MCF 10A (cell line): ENCODE measurements around the gene SYNPO. TPM values are rescaled to one million over a fixed set of nuclear protein-coding genes. Genes with fewer than 3 reads are reported as not detected.
A peak's percentile ranks its signal among the peaks of the same experiment; 100 is the strongest.

Source experiments
- BruUV-seq: library from RNA; stranded (reverse); fragments of 400-500 nt; replicated peaks from 2 replicates; lab custom pipeline; 2021; lab: Mats Ljungman, UMichigan
- CTCF ChIA-PET: fragments of 300-600 bp; sonication (Branson Sonifier 250); formaldehyde crosslinking; extraction: SDS; loops from one replicate; lab custom pipeline; 2021; ENCODE audit warnings: antibody characterized with exemption, inconsistent platforms; lab: Yijun Ruan, JAX
- POLR2A ChIA-PET: fragments of 300-600, 350-650 bp; sonication (Branson Sonifier 250); formaldehyde crosslinking; extraction: SDS; loops from one replicate; lab custom pipeline; 2020; ENCODE audit warnings: antibody characterized with exemption, inconsistent platforms; lab: Yijun Ruan, JAX
- DNase-seq: peaks from one replicate; pipeline ENCODE4 v3.0.0-alpha.2; 2018; ENCODE audit not compliant: unreplicated experiment
- H3K27ac Mint-ChIP-seq: one replicate; pipeline ENCODE4 v1.8.0; 2022; ENCODE audit warnings: mild to moderate bottlenecking, low read depth, mixed read lengths; ENCODE audit not compliant: unreplicated experiment
- H3K27me3 Mint-ChIP-seq: one replicate; pipeline ENCODE4 v1.8.0; 2022; ENCODE audit warnings: mixed read lengths; ENCODE audit not compliant: insufficient read depth, unreplicated experiment
- H3K36me3 Mint-ChIP-seq: one replicate; pipeline ENCODE4 v1.8.0; 2022; ENCODE audit warnings: mild to moderate bottlenecking, moderate library complexity, mixed read lengths; ENCODE audit not compliant: insufficient read depth, unreplicated experiment
- H3K4me1 Mint-ChIP-seq: one replicate; pipeline ENCODE4 v1.8.0; 2022; ENCODE audit warnings: mixed read lengths; ENCODE audit not compliant: insufficient read depth, unreplicated experiment
- H3K4me3 Mint-ChIP-seq: one replicate; pipeline ENCODE4 v1.8.0; 2022; ENCODE audit warnings: mild to moderate bottlenecking, moderate library complexity, mixed read lengths; ENCODE audit not compliant: unreplicated experiment
- H3K9me3 Mint-ChIP-seq: one replicate; pipeline ENCODE4 v1.8.0; 2022; ENCODE audit warnings: mixed read lengths; ENCODE audit not compliant: unreplicated experiment
- CTCF ChIP-seq: fragments of 200-600 bp; IDR thresholded peaks from one replicate; pipeline ENCODE4 v1.8.0; 2022; ENCODE audit warnings: antibody characterized with exemption, mild to moderate bottlenecking; ENCODE audit not compliant: unreplicated experiment
- intact Hi-C: fragments of 100-400 bp; cut with micrococcal nuclease; formaldehyde crosslinking; loops from 2 replicates; pipeline ENCODE4 v1.14.1; 2022
- total RNA-seq: library from RNA; stranded (reverse); gene quantifications from 2 replicates; pipeline ENCODE4 v1.2.3, GENCODE V29; 2022

SYNPO gene
- total RNA-seq, 1 experiment from 2014 or later = 6.3 TPM

GRCh38 chr5:150645070-150645700 lies 4.7 kb downstream of the SYNPO start:
- Mint-ChIP-seq H3K9me3 (no peaks in the 10 kb centered on the region), H3K4me3 (no peak overlapping the region), H3K27ac (peak overlapping the region; percentile 68), H3K27me3 (no peaks in the 10 kb centered on the region), H3K36me3 (peaks cover 29% of the 10 kb centered on the region), H3K4me1 (peaks cover 61% of the 10 kb centered on the region)
- TF ChIP-seq CTCF = no peak
- POLR2A ChIA-PET = interaction anchor here (0.6 to 3.4 kb wide), 9 partner anchors 9 to 195 kb away, joined by 3 to 21 read pairs (median 5); partner anchors contain the start of genes DCTN4, MYOZ3 and RBM22
- no TSS peak for BruUV-seq
- CTCF ChIA-PET = interaction anchor here (0.9 to 8.7 kb wide), 7 partner anchors 8 to 792 kb away, joined by 3 to 85 read pairs (median 6); partner anchors contain the start of genes IRGM and SMIM3
- peak; percentile 98 for DNase-seq
- intact Hi-C loops = no loop called here

GRCh38 chr5:150647275-150648251 lies 7.1 kb downstream of the SYNPO start:
- intact Hi-C loops = no loop called here
- no peak for DNase-seq
- ChIA-PET CTCF (interaction anchor here (0.5 to 8.7 kb wide), 5 partner anchors 6 to 920 kb away, joined by 3 to 85 read pairs (median 5); no protein-coding TSS in a partner anchor), POLR2A (no interaction called here)
- Mint-ChIP-seq H3K9me3 (no peaks in the 10 kb centered on the region), H3K4me3 (no peak overlapping the region), H3K36me3 (peaks cover 43% of the 10 kb centered on the region), H3K27me3 (no peaks in the 10 kb centered on the region), H3K27ac (no peak overlapping the region), H3K4me1 (peaks cover 49% of the 10 kb centered on the region)
- no TSS peak for BruUV-seq
- TF ChIP-seq CTCF = no peak

- DNase-seq = no peak
- H3K27me3 Mint-ChIP-seq = no peaks in the 10 kb centered on the region
- no peak overlapping the region for H3K4me3 Mint-ChIP-seq
- H3K4me1 Mint-ChIP-seq = peaks cover 46% of the 10 kb centered on the region
- ChIA-PET CTCF (interaction anchor here (0.7 to 4.5 kb wide), 3 partner anchors 13 to 189 kb away, joined by 3 to 37 read pairs (median 5); no protein-coding TSS in a partner anchor), POLR2A (no interaction called here)
- no peaks in the 10 kb centered on the region for H3K9me3 Mint-ChIP-seq
- H3K36me3 Mint-ChIP-seq = peaks cover 38% of the 10 kb centered on the region
- no peak for TF ChIP-seq CTCF
- no TSS peak for BruUV-seq
- intact Hi-C loops = no loop called here
- H3K27ac Mint-ChIP-seq = no peak overlapping the region
These were observed 8.0 kb downstream of the SYNPO start for GRCh38 chr5:150648294-150649107.
